HepG2 (cell line): ENCODE data around the gene MYO7B. TPM values are rescaled to one million over a fixed set of nuclear protein-coding genes. Genes with fewer than 3 reads are reported as not detected.

Experiments used
- CREB1 ChIP-seq, 2 experiments: fragments of 450-650 bp in 1 of 2; IDR thresholded peaks; 2 replicates each; pipeline ENCODE4 v1.6.1; 2016 to 2017; ENCODE audit warnings: control low read depth in 1 of 2, mild to moderate bottlenecking in 1 of 2, missing compliant biosample characterization in 1 of 2, missing genetic modification characterization in 1 of 2
- JUND ChIP-seq: sonication (generic); formaldehyde crosslinking; IDR thresholded peaks from 2 replicates; pipeline ENCODE4 v1.8.0; 2022; ENCODE audit warnings: mild to moderate bottlenecking, missing genetic modification reagents
- KAT8 ChIP-seq: IDR thresholded peaks from 2 replicates; pipeline ENCODE4 v1.6.1; 2016; ENCODE audit warnings: missing genetic modification reagents, missing compliant biosample characterization
- LRRFIP1 ChIP-seq: sonication (generic); formaldehyde crosslinking; conservative IDR thresholded peaks from 2 replicates; pipeline ENCODE4 v1.4.0; 2020; ENCODE audit warnings: missing genetic modification reagents
- MTF2 ChIP-seq: sonication (generic); formaldehyde crosslinking; IDR thresholded peaks from 2 replicates; pipeline ENCODE4 v1.5.0; 2020; ENCODE audit warnings: missing genetic modification reagents, borderline replicate concordance
- NFRKB ChIP-seq: fragments of 450-650 bp; IDR thresholded peaks from 2 replicates; pipeline ENCODE4 v1.6.1; 2017
- PLRG1 ChIP-seq: fragments of 450-650 bp; conservative IDR thresholded peaks from 2 replicates; pipeline ENCODE4 v1.6.1; 2016
- SRY ChIP-seq: sonication (generic); formaldehyde crosslinking; IDR thresholded peaks from 2 replicates; pipeline ENCODE4 v1.8.0; 2022; ENCODE audit warnings: mild to moderate bottlenecking, missing genetic modification reagents
- ZBTB8A ChIP-seq: sonication (generic); formaldehyde crosslinking; IDR thresholded peaks from 2 replicates; pipeline ENCODE4 v1.4.0; 2020; ENCODE audit warnings: mild to moderate bottlenecking, low read depth, missing genetic modification reagents, borderline replicate concordance
- ZNF616 ChIP-seq: sonication (generic); formaldehyde crosslinking; IDR thresholded peaks from 2 replicates; pipeline ENCODE4 v1.5.0; 2020; ENCODE audit warnings: low read depth, mild to moderate bottlenecking, missing genetic modification reagents
- ZNF775 ChIP-seq: sonication (generic); formaldehyde crosslinking; IDR thresholded peaks from 2 replicates; pipeline ENCODE4 v1.4.0; 2020; ENCODE audit warnings: missing genetic modification reagents, mild to moderate bottlenecking, moderate library complexity, borderline replicate concordance
- polyA plus RNA-seq, 8 experiments: library from polyadenylated mRNA; depleted of rRNA in 3 of 8; stranded (reverse) in 7 of 8; unstranded in 1 of 8; fragments of >200 nt; fragmentation: Illumina TruSeq in 4 of 8; extraction: Trizol in 4 of 8; gene quantifications; 2 replicates each; pipeline versions ENCODE4 v1.2.1 to v1.2.3, GENCODE V29; 2011 to 2016; ENCODE audit warnings: low read depth in 4 of 8, missing spikeins in 1 of 8, mixed read lengths in 1 of 8; ENCODE audit not compliant: insufficient read depth in 1 of 8
- total RNA-seq, 5 experiments: library from RNA; depleted of rRNA; stranded (reverse); fragments of >200 nt; fragmentation: Illumina TruSeq; extraction: Trizol; gene quantifications; 2 replicates each; pipeline ENCODE4 v1.2.3, GENCODE V29; 2016; ENCODE audit warnings: low read depth in 1 of 5
- TF ChIP-seq, protein P1 (sequence below): sonication (generic); formaldehyde crosslinking; IDR thresholded peaks from 2 replicates; pipeline ENCODE4 v1.4.0; 2020; ENCODE audit warnings: missing genetic modification reagents

MYO7B gene
- total and polyA plus RNA-seq, 2 of the 13 experiments (the other 11 are each of a cell fraction or from before 2014, with no cell fraction given): not detected

GRCh38 chr2:127632592-127633489 is 97.4 kb downstream of the MYO7B start (continued):
- TF ChIP-seq, protein P1, sequence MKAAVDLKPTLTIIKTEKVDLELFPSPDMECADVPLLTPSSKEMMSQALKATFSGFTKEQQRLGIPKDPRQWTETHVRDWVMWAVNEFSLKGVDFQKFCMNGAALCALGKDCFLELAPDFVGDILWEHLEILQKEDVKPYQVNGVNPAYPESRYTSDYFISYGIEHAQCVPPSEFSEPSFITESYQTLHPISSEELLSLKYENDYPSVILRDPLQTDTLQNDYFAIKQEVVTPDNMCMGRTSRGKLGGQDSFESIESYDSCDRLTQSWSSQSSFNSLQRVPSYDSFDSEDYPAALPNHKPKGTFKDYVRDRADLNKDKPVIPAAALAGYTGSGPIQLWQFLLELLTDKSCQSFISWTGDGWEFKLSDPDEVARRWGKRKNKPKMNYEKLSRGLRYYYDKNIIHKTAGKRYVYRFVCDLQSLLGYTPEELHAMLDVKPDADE: no peak
- TF ChIP-seq ZBTB8A (CRISPR knock-in tag) (no peak), ZNF775 (CRISPR knock-in tag) (no peak), MTF2 (CRISPR knock-in tag) (no peak), CREB1 (IDR thresholded peaks at IDR 0.05) (no peak), CREB1 (CRISPR knock-in tag; IDR thresholded peaks at IDR 0.05) (no peak), SRY (CRISPR knock-in tag) (no peak), ZNF616 (CRISPR knock-in tag) (no peak), LRRFIP1 (CRISPR knock-in tag) (no peak), NFRKB (no peak), KAT8 (CRISPR knock-in tag) (no peak), JUND (CRISPR knock-in tag) (no peak), PLRG1 (no peak)
